GM12892 (cell line): ENCODE data around the gene PNO1.

ENCODE experiments used
- POLR2A ChIP-seq: IDR thresholded peaks from 2 replicates; pipeline ENCODE4 v1.6.1; 2011; ENCODE audit warnings: low read depth, low read length, control low read depth
- POLR2AphosphoS5 ChIP-seq: IDR thresholded peaks from 2 replicates; pipeline ENCODE4 v1.6.1; 2011; ENCODE audit warnings: low read depth, low read length, control low read depth

GRCh38 chr2:68124321-68124720 is 33.4 kb upstream of the PNO1 start:
- TF ChIP-seq POLR2A (no peak), POLR2AphosphoS5 (no peak)
